Measurements from ENCODE around the gene CRB1. TPM values are rescaled to one million over a fixed set of nuclear protein-coding genes. Genes with fewer than 3 reads are reported as not detected.

Gene CRB1
- total RNA-seq, 1 donor from 2014 or later = not detected

DNA sequence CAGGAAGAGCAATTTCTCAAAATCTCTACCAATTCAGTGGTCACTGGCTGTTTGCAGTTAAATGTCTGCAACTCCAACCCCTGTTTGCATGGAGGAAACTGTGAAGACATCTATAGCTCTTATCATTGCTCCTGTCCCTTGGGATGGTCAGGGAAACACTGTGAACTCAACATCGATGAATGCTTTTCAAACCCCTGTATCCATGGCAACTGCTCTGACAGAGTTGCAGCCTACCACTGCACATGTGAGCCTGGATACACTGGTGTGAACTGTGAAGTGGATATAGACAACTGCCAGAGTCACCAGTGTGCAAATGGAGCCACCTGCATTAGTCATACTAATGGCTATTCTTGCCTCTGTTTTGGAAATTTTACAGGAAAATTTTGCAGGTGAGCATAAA is 167.2 kb downstream of the CRB1 start:
- no peak overlapping the region for H3K27ac Mint-ChIP-seq
- H3K4me3 Mint-ChIP-seq (ENCODE audit: low read depth) = no peak overlapping the region
- H3K27me3 Mint-ChIP-seq = peaks cover 5% of the 10 kb centered on the region
- H3K4me1 Mint-ChIP-seq (ENCODE audit: low read depth) = peaks cover 2% of the 10 kb centered on the region
- no peaks in the 10 kb centered on the region for H3K36me3 Mint-ChIP-seq (ENCODE audit: insufficient read depth)
- no peaks in the 10 kb centered on the region for H3K9me3 Mint-ChIP-seq (ENCODE audit: low read depth)
- no peak for DNase-seq (ENCODE audit: low spot score, unreplicated experiment)
- TF ChIP-seq, protein P1, sequence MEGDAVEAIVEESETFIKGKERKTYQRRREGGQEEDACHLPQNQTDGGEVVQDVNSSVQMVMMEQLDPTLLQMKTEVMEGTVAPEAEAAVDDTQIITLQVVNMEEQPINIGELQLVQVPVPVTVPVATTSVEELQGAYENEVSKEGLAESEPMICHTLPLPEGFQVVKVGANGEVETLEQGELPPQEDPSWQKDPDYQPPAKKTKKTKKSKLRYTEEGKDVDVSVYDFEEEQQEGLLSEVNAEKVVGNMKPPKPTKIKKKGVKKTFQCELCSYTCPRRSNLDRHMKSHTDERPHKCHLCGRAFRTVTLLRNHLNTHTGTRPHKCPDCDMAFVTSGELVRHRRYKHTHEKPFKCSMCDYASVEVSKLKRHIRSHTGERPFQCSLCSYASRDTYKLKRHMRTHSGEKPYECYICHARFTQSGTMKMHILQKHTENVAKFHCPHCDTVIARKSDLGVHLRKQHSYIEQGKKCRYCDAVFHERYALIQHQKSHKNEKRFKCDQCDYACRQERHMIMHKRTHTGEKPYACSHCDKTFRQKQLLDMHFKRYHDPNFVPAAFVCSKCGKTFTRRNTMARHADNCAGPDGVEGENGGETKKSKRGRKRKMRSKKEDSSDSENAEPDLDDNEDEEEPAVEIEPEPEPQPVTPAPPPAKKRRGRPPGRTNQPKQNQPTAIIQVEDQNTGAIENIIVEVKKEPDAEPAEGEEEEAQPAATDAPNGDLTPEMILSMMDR (IDR thresholded peaks at IDR 0.05; ENCODE audit: unreplicated experiment) = no peak

DNA sequence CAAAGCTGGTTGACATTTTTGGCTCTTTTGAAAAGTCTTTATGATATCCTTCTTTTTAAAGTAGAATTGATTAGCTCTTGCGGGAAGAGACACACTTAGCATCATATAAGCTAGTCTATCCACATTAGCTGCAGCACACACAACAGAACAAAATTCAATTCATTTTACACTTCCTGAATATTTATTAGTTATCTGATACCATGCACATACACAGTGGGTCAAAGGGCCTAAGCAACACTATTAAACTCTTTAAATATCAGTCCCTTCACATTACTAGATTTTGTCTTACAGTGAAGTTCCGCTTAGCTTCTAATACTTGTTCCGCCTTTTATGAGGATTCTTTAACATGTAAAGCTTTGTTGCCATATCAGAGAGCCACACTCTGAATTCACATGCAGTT is 169.5 kb downstream of the CRB1 start:
- no peak overlapping the region for H3K4me3 Mint-ChIP-seq (ENCODE audit: low read depth)
- H3K9me3 Mint-ChIP-seq (ENCODE audit: low read depth) = no peaks in the 10 kb centered on the region
- H3K27ac Mint-ChIP-seq = no peak overlapping the region
- peaks cover 10% of the 10 kb centered on the region for H3K27me3 Mint-ChIP-seq
- no peak for DNase-seq (ENCODE audit: low spot score, unreplicated experiment)
- no peaks in the 10 kb centered on the region for H3K36me3 Mint-ChIP-seq (ENCODE audit: insufficient read depth)
- peaks cover 2% of the 10 kb centered on the region for H3K4me1 Mint-ChIP-seq (ENCODE audit: low read depth)
- TF ChIP-seq, protein P1 (IDR thresholded peaks at IDR 0.05; ENCODE audit: unreplicated experiment) = no peak

DNA sequence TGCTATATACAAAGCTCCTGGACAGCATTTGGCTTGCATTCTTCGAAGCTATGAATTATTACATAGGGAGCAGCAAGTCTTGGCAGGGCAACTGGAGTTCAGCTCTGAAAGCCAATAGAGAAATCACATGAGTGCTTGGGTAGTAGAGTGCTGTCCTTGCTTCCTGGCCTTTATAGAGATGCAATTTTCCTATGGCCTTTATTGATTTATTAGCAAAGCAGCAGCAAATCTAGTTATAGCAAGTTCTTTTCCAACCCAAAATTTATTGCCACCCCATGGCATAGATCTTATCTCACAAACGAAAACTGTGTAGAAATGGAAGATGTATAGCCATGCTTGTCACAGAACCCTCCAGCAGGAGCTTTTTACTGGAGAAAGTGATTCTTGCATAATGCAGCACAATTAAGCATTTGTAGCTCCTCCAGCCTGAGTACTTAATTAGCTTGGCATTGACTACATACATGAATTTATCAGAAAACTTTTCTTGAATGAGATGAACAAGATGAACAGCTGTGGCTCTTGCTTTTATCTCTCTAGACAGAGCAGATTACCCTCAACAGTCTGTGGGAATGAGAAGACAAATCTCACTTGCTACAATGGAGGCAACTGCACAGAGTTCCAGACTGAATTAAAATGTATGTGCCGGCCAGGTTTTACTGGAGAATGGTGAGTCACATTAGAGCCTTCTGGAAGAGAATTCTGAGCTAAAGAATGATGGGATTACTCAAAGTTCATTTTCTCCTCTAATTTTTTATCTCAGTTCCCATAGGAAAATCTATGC is 170.1 kb downstream of the CRB1 start:
- Mint-ChIP-seq H3K4me3 (ENCODE audit: low read depth) (no peak overlapping the region), H3K27ac (no peak overlapping the region), H3K36me3 (ENCODE audit: insufficient read depth) (no peaks in the 10 kb centered on the region), H3K4me1 (ENCODE audit: low read depth) (peaks cover 2% of the 10 kb centered on the region), H3K9me3 (ENCODE audit: low read depth) (no peaks in the 10 kb centered on the region), H3K27me3 (peaks cover 10% of the 10 kb centered on the region)
- TF ChIP-seq, protein P1 (IDR thresholded peaks at IDR 0.05; ENCODE audit: unreplicated experiment) = no peak
- no peak for DNase-seq (ENCODE audit: low spot score, unreplicated experiment)

DNA sequence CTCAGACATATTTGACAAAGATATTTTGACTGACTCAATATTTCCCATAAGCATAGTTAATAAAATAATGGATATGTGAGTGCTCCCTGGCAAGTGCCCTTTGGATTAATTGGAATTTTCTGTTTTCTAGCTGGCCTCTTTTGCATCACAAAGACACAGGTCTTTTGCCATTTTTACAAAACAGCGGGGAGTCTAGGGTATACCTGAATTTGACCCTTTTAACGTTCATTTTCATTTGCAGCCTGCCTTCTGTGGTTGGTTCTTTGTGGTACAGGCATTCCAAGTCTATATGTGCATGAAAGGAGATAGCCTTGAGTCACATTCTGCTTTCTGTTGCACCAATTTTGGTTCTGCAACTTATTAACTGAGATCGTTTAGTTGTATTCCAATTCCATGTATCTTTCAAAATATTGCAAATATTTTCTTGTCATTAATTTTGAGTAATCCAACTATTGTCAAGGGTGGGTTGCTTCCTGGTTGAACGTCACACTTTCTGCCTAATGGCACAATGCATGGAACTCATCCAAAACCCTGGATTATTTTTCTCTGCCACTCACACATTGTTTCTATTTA is 171.7 kb downstream of the CRB1 start:
- TF ChIP-seq, protein P1 (IDR thresholded peaks at IDR 0.05; ENCODE audit: unreplicated experiment) = no peak
- Mint-ChIP-seq H3K27ac (no peak overlapping the region), H3K4me1 (ENCODE audit: low read depth) (peaks cover 2% of the 10 kb centered on the region), H3K27me3 (peaks cover 10% of the 10 kb centered on the region), H3K9me3 (ENCODE audit: low read depth) (no peaks in the 10 kb centered on the region), H3K36me3 (ENCODE audit: insufficient read depth) (no peaks in the 10 kb centered on the region), H3K4me3 (ENCODE audit: low read depth) (no peak overlapping the region)
- DNase-seq (ENCODE audit: low spot score, unreplicated experiment) = no peak

DNA sequence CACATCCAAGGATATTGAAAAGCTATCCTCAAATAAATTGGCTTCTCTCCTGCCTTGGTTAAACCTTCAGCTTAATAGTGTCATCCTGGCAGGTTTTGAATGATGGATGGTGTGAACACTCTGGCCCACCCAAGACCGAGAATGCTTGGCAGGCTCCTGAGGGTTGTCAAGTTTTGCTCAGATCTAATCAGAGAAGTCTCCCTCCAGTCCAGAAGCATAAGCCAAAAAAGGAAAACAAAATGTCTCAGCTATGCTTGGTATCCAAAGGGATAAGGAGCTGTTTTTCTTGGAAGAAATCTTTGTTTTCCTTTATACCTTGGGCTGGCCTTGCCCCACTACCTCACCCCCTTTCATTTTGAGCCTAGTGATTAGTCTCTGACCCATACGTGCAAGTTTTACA is 172.7 kb downstream of the CRB1 start:
- H3K4me3 Mint-ChIP-seq (ENCODE audit: low read depth) = no peak overlapping the region
- no peaks in the 10 kb centered on the region for H3K9me3 Mint-ChIP-seq (ENCODE audit: low read depth)
- H3K27me3 Mint-ChIP-seq = peaks cover 10% of the 10 kb centered on the region
- peaks cover 2% of the 10 kb centered on the region for H3K4me1 Mint-ChIP-seq (ENCODE audit: low read depth)
- no peak overlapping the region for H3K27ac Mint-ChIP-seq
- DNase-seq (ENCODE audit: low spot score, unreplicated experiment) = no peak
- no peaks in the 10 kb centered on the region for H3K36me3 Mint-ChIP-seq (ENCODE audit: insufficient read depth)
- TF ChIP-seq, protein P1 (IDR thresholded peaks at IDR 0.05; ENCODE audit: unreplicated experiment) = no peak

All from progenitor cell of endocrine pancreas (in vitro differentiated cells).